KBM-7 (cell line): ENCODE measurements around the gene LPP.
"Not testable (repeated sequence)": the region's sequence is repeated elsewhere in the genome, so short reads cannot be mapped to it uniquely, and the experiment has no call there.

ENCODE experiments used
- DNase-seq: peaks from one replicate; pipeline ENCODE4 v3.0.0-alpha.2; 2015
- in situ Hi-C: fragments of 300-500 bp; cut with MboI; formaldehyde crosslinking; loops from 2 replicates; pipeline ENCODE4 v1.14.3; 2020; ENCODE audit warnings: low sequenced_read_pairs, low pct_unique_long_range_greater_than_20kb, mixed read lengths

The LPP gene

GRCh38 chr3:188431553-188431952 lies 277.6 kb downstream of the LPP start:
- no peak for DNase-seq
- in situ Hi-C loops: no loop called here

GRCh38 chr3:188432802-188433520 lies 279.0 kb downstream of the LPP start:
- in situ Hi-C loops: no loop called here

GRCh38 chr3:188433521-188434150 lies 279.7 kb downstream of the LPP start:
- peak; percentile 33 for DNase-seq
- in situ Hi-C loops: no loop called here

More at GRCh38 chr3:188432802-188433520, 279.0 kb downstream of the LPP start:
- DNase-seq: peak; percentile 61

- DNase-seq: no peak
- in situ Hi-C loops: no loop called here
Measured at GRCh38 chr3:188434594-188434993, 280.6 kb downstream of the LPP start.

DNA sequence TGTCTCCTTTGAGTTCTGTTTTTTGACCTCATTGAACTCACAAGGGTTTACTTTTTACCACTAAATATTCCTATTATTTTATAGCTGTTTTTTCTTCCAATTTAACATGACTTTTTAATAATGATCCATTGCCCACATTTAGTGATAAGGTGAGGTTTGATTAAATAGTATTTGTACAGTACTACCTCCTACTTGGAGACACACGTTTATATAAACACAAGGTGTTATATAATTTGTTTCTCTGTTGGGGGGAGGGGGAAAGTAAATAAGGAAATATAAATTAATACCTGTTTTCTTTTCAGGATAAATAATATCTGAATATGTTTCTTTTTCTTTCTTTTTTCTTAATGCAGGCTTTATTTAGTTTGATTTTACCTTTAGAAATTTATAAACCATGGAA lies 281.3 kb downstream of the LPP start:
- in situ Hi-C loops: no loop called here
- DNase-seq: no peak

- in situ Hi-C loops: no loop called here
- no peak for DNase-seq
Measured at GRCh38 chr3:188437926-188438325, 284.0 kb downstream of the LPP start.

GRCh38 chr3:188439080-188439479 lies 285.1 kb downstream of the LPP start:
- in situ Hi-C loops: no loop called here
- DNase-seq: peak; percentile 89

DNA sequence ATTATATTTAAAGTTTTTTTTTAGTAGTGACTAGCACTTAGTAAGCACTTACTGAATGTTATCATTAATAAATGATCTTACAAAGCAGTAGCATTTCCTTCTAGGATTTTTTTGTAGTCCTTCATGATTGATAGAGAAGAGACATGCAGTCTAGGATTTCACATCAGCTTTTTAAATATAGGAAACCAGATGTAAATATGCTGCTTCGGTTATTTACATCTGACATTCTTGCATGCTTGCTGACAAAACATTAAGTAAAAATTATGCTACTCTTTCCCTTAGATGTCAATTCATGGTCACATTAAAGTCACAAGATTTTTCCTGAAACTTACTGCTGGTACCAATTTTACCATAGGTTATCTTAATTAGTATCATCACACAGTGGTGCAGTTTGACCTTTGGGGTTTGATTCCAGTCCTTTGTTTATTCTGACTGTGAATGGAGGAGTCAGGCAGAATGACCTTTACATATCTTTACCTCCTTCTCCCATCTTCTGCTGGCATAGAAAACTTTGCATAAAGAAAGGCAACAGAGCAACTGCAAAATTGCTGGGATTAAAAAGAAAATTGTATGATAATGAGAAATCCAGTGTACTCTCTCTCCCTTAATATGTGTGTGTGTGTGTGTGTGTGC lies 286.5 kb downstream of the LPP start:
- DNase-seq: no peak
- in situ Hi-C loops: no loop called here

DNA sequence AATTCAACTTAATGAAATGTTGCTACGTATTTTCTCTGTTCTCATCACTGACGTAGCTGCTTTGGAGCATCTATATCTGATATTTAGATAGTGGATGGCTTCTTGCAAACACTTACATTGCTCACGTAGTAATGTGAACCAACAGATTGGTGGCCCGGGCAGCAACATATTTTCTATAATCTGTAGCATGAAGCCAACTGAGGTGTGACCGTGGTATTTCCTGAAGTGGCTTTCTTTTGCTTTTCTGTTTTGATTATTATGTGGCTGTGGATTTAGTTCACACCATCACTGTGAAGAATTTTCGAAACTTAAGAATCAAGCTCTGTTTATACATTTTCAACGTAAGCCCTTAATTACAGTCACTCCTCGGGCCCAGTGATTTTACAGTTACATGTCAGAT lies 288.5 kb downstream of the LPP start:
- in situ Hi-C loops: no loop called here
- DNase-seq: no peak

DNA sequence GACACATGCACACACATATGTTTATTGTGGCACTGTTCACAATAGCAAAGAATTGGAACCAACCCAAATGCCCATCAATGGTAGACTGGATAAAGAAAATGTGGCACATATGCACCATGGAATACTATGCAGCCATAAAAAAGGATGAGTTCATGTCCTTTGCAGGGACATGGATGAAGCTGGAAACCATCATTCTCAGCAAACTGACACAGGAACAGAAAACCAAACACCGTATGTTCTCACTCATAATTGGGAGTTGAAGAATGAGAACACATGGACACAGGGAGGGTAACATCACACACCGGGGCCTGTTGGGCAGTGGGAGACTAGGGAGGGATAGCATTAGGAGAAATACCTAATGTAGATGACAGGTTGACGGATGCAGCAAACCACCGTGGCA lies 291.2 kb downstream of the LPP start:
- DNase-seq, in situ Hi-C loops: not testable (repeated sequence)

DNA sequence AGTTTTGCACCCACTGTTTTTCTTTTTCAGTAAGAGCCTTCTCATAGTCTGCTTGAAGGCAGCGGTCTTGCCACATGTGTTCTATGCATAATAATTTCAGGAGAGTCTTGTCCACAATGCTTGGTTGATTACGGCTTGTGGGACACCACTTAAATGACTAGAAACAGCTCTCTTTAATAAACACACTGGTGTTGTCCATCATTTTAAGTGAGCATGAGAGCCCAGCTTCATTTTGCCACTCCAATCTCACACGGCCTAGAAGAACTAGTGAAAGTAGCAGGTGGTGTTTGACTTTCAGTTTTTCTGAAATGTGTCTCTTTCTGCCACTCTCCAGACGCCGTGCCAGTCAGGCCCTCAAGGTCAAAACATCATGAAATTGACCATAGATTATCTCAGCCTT lies 292.1 kb downstream of the LPP start:
- in situ Hi-C loops: no loop called here
- DNase-seq: no peak

GRCh38 chr3:188446766-188447165 lies 292.8 kb downstream of the LPP start:
- no peak for DNase-seq

DNA sequence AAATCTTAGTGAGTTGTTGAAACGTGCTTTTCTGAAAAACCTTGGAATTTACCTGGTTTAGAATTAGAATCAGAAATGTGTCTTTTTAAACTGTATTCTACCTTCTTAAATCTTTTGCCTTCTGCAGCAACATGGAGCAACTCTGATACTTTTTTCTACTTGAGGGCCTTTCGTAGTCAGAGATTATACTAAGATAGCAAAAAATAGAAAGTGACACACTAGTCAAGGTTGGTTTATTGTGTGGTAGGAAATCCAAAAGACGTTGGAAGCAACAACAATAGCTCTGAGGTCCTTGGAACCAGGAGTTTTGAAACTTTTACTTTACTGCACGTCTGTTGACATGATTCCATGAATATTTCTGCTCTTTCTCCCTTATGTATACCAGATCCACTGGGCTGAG lies 294.9 kb downstream of the LPP start:
- DNase-seq: no peak
- in situ Hi-C loops: no loop called here

More at GRCh38 chr3:188446766-188447165, 292.8 kb downstream of the LPP start:
- in situ Hi-C loops: no loop called here

DNA sequence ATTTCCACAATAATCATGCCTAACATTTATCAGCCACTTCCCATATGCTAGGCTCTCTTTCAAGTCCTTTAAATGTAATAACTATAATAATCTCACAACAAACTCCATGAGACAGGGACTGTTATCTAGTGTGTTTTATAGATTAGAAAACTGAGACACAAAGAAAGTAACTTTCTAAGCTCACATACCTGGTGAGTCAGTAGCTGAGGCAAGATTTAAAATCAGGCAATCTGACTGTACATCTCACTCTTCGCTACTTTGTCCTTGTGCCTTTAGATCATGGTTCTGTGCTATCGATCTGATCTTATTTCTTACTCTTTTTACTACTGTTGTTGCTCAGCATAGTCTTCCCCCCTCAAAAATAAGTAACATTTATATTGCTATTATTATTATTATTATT lies 295.5 kb downstream of the LPP start:
- in situ Hi-C loops: no loop called here
- DNase-seq: no peak

DNA sequence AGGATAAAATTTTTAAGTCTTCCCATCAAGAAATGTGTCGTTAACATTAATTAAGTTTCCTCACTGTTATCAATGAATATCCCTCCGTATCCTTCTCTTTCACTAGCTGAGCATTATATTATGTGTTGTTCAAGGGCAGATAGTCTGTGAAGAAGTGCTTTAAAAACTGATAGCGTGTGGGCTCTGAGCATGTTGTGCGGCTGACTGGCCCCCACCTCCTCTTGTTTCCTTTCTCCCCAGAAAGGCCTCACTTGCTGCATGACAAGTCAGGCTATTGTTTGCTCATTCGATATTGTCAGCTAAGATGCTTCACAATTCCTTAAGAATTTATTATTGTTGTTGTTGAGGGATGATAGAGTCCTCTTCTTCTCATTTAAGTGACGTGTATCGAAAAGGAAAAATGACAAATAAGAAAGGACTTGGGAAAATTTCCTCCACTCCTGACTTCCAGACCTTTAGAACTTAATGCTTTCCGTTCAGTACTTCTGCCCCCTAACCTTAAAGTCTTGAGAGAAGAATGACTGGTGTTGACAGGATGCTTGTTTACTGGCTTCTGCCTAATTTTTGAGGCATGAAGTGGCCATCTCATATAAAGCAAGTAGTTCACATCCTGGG lies 298.3 kb downstream of the LPP start:
- no peak for DNase-seq
- in situ Hi-C loops: no loop called here

DNA sequence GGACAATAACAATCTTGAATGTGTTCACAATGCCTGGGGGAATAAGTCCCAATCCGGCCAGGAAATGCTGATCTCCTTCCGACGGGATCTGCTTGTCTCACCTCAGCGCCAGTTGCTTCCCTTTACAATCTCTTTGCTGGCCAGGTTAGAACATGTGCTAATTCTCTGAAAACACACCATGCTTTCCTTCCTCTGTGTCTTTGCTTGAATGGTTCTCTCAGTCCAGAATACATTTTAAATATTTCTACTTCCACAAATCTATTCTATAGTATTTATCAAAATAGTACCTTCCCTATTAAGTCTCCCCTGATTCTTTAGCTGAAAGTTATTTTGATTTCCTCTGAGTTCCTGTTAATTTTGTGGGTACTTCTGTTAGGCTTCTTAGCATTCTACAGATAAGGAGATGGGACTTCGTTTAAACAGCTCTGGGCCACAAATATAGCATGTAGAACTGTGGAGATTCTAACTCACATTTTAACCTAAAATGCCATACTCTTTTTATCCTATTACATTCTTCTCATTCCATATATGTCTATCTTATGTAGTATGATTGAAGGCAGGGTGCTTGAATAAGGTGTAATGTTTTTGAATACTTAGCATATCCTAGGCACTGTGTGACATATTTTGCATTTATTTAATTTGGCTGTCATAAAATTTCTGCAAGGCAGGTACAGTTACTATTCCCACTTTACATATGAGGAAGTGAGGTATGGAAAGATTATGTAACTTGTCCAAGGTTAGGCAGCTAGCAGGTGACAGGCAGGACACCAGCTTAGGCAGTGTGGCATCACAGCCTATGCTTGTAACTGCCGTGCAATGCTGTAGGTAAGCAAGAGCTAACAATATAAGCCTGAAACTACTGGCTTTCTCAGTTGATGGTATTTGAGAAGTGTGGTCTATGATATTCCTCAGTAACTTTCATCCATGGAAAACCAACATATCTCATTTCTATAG lies 299.8 kb downstream of the LPP start:
- no peak for DNase-seq
- in situ Hi-C loops: no loop called here

DNA sequence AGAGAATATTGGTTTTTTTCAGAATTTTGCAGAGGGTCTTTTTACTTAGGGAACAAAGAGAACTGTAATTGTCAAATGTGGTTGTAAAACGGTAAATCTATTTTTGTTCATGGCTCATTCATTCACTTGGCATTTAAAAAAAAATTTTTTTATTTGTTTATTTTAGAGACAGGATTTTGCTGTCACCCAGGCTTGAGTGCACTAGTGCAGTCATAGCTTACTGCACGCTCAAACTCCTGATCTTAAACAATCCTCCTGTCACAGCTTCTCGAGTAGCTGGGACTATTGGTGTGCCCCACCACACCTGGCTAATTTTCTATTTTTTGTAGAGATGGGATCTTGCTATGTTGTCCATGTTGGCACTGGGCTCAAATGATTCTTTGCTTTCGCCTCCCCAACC lies 301.8 kb downstream of the LPP start:
- in situ Hi-C loops: no loop called here

DNA sequence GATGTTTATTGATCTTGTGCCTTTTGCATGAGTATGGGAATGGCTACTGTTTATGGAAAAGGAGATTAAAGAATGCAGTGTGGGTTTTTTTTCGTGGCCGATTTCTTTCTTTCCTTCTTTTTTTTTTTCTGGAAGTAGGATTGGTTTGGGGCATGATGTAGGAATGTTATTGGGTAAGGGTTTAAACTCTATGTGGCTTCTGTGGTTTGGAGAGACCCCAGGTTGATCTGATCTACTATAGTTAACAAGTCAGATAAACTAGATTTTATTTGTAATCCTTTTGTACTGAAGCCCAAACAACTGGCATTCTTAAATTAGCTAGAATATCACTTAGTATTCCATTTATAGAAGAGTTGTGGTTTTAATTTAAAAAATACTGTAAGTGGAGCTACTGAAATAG lies 304.8 kb downstream of the LPP start:
- in situ Hi-C loops: no loop called here

More for the DNA sequence above, 301.8 kb downstream of the LPP start:
- no peak for DNase-seq

GRCh38 chr3:188465311-188465710 lies 311.4 kb downstream of the LPP start:
- in situ Hi-C loops: no loop called here

More for the DNA sequence above, 304.8 kb downstream of the LPP start:
- no peak for DNase-seq

More at GRCh38 chr3:188465311-188465710, 311.4 kb downstream of the LPP start:
- DNase-seq: no peak
